Chondrocyte (in vitro differentiated cells): ENCODE measurements around the gene CFAP74. TPM values are rescaled to one million over a fixed set of nuclear protein-coding genes. Genes with fewer than 3 reads are reported as not detected.
A peak's percentile ranks its signal among the peaks of the same experiment; 100 is the strongest.

Source experiments
- DNase-seq: peaks from one replicate; pipeline ENCODE4 v3.0.0; 2021; ENCODE audit warnings: mixed read lengths, low spot score
- H3K27ac Mint-ChIP-seq: one replicate; pipeline ENCODE4 v1.8.0; 2021; ENCODE audit warnings: mild to moderate bottlenecking, moderate library complexity, mixed read lengths; ENCODE audit not compliant: unreplicated experiment
- H3K27me3 Mint-ChIP-seq: 2 replicates; pipeline ENCODE4 v1.8.0; 2021; ENCODE audit warnings: low read depth, mixed read lengths
- H3K36me3 Mint-ChIP-seq: 2 replicates; pipeline ENCODE4 v1.8.0; 2021; ENCODE audit warnings: low read depth, mixed read lengths
- H3K4me1 Mint-ChIP-seq: 2 replicates; pipeline ENCODE4 v1.8.0; 2021; ENCODE audit warnings: low read depth, mild to moderate bottlenecking, mixed read lengths
- H3K4me3 Mint-ChIP-seq: one replicate; pipeline ENCODE4 v1.8.0; 2021; ENCODE audit warnings: mild to moderate bottlenecking, moderate library complexity, mixed read lengths; ENCODE audit not compliant: unreplicated experiment
- H3K9me3 Mint-ChIP-seq: 2 replicates; pipeline ENCODE4 v1.8.0; 2021; ENCODE audit warnings: low read depth, mixed read lengths
- CTCF ChIP-seq: fragments of 200-600 bp; sonication (generic); IDR thresholded peaks from 2 replicates; pipeline ENCODE4 v1.5.0; 2021; ENCODE audit warnings: antibody characterized with exemption, mild to moderate bottlenecking, moderate library complexity
- total RNA-seq: library from RNA; stranded (reverse); gene quantifications from 3 replicates; pipeline ENCODE4 v1.2.1, GENCODE V29; 2021

The CFAP74 gene
- total RNA-seq, 1 donor from 2014 or later = not detected

- no peak for TF ChIP-seq CTCF
- Mint-ChIP-seq H3K9me3 (no peaks in the 10 kb centered on the region), H3K27ac (peak overlapping the region; percentile 80), H3K4me3 (no peak overlapping the region), H3K36me3 (peaks cover 6% of the 10 kb centered on the region), H3K4me1 (peaks cover 73% of the 10 kb centered on the region), H3K27me3 (no peaks in the 10 kb centered on the region)
- no peak for DNase-seq
Measured at GRCh38 chr1:1880617-1881312, 122.8 kb downstream of the CFAP74 start.

- Mint-ChIP-seq H3K27me3 (no peaks in the 10 kb centered on the region), H3K4me1 (peaks cover 78% of the 10 kb centered on the region), H3K9me3 (no peaks in the 10 kb centered on the region), H3K4me3 (no peak overlapping the region), H3K36me3 (peaks cover 10% of the 10 kb centered on the region), H3K27ac (peak overlapping the region; percentile 17)
- no peak for TF ChIP-seq CTCF
- no peak for DNase-seq
Measured at GRCh38 chr1:1879942-1880341, 123.6 kb downstream of the CFAP74 start.

GRCh38 chr1:1877865-1878436 lies 125.6 kb downstream of the CFAP74 start:
- peaks cover 12% of the 10 kb centered on the region for H3K36me3 Mint-ChIP-seq
- no peaks in the 10 kb centered on the region for H3K27me3 Mint-ChIP-seq
- H3K4me3 Mint-ChIP-seq = no peak overlapping the region
- TF ChIP-seq CTCF = no peak
- no peak for DNase-seq
- H3K4me1 Mint-ChIP-seq = peaks cover 77% of the 10 kb centered on the region
- no peaks in the 10 kb centered on the region for H3K9me3 Mint-ChIP-seq
- H3K27ac Mint-ChIP-seq = no peak overlapping the region

GRCh38 chr1:1876335-1876930 lies 127.2 kb downstream of the CFAP74 start:
- no peak for DNase-seq
- no peaks in the 10 kb centered on the region for H3K27me3 Mint-ChIP-seq
- no peak for TF ChIP-seq CTCF
- H3K4me3 Mint-ChIP-seq = no peak overlapping the region
- no peaks in the 10 kb centered on the region for H3K9me3 Mint-ChIP-seq
- peaks cover 77% of the 10 kb centered on the region for H3K4me1 Mint-ChIP-seq
- peak overlapping the region; percentile 67 for H3K27ac Mint-ChIP-seq
- peaks cover 12% of the 10 kb centered on the region for H3K36me3 Mint-ChIP-seq

- no peak for TF ChIP-seq CTCF
- Mint-ChIP-seq H3K4me1 (peaks cover 75% of the 10 kb centered on the region), H3K4me3 (no peak overlapping the region), H3K27me3 (no peaks in the 10 kb centered on the region), H3K9me3 (no peaks in the 10 kb centered on the region), H3K36me3 (peaks cover 12% of the 10 kb centered on the region), H3K27ac (peak overlapping the region; percentile 67)
- DNase-seq = no peak
Measured at GRCh38 chr1:1875932-1876331, 127.7 kb downstream of the CFAP74 start.
